GM18873 (cell line): ENCODE results near the gene POMC.
"Not testable (repeated sequence)": the region's sequence is repeated elsewhere in the genome, so short reads cannot be mapped to it uniquely, and the experiment has no call there.

Experiments
- ATAC-seq: cut with Tn5 transposase; IDR thresholded peaks from one replicate; pipeline ENCODE4 v1.9.1; 2021; ENCODE audit warnings: mild to moderate bottlenecking, moderate library complexity, moderate number of reproducible peaks; ENCODE audit not compliant: unreplicated experiment, low FRiP score

POMC gene

GRCh38 chr2:25141120-25141519 lies 27.3 kb downstream of the POMC start:
- ATAC-seq = no peak

DNA sequence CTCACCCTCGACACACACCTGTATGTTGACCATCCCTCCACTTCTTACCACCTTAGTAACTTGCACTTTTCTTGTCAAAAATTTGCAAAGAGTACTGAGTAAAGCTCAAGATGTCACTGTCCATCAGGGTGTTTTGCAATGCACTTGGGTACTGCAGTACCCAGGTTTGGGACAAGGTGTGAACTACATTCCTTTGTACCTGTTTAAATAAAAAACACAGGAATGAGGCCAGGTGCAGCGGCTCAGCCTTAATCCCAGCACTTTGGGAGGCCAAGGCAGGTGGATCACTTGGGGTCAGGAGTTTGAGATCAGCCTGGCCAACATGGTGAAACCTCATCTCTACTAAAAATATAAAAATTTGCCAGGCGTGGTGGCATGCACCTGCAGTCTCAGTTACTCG lies 27.8 kb downstream of the POMC start:
- not testable (repeated sequence) for ATAC-seq

DNA sequence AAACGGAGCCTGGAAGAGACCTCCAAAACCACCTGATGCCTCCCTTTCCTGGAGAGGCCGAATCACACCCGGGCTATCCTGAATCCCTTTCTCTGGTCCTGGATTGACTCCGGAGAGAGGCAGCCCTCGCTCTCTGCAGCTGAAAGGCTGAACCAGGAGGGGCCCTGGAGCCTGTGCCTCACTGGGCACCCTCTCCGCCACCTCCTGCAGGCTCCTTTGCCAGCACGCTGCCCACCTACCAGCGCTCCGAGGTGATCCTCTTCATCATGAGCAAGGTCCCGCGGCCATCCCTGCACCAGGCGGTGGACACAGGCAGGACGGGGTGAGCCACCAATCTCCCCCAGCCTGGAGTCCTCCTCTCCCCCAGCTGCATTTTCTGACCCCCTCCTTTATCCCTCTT lies 35.7 kb downstream of the POMC start:
- ATAC-seq = no peak

- ATAC-seq = no peak
Measured at GRCh38 chr2:25132299-25132635, 36.1 kb downstream of the POMC start.

DNA sequence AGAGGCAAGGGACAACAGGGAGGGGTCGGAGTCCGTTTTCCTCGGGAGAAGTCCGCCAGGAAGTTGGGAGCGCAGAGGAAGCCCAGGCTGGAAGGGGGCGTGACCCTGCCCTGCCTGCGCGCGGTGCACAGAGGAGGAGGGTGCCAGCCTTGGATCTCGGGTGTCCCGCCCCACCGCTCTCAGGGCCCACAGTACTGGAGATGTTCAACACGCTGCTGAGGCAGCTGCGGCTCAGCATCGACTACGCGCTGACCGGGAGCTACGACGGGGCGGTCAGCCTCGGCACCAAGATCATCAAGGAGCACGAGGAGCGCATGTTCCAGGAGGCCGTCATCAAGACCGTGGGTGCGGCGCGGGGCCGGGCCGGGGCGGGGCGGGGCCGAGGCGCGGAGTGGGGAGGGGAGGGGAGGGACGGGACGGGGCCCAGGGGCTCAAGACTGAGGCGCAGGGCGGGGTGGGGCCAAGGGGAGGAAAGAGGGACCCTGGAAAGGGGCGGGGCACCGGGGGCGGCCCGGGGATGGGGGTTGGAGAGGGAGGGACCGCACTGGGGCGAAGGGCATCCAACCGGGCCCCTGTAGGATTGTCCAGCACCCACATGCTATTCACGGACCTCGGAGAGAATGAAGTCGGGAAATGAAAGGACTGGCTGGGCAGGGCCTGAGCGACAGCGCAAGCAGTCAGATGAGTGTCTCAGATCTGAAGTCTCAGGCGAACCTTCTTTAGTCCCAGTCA lies 36.6 kb downstream of the POMC start:
- no peak for ATAC-seq

DNA sequence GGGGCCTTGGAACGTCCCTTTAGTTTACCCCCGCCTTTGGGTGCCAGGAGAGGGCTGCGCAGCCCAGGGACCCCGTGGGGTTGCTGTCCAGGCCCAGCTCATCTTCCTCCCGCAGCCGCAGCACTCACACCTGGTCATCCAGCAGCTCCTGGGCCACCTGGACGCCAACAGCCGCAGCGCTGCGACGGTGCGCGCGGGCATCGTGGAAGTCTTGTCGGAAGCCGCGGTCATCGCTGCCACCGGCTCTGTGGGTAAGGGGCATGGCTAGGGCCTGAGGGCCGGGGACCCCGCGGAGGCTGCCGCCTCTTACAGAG lies 37.2 kb downstream of the POMC start:
- ATAC-seq = no peak

GRCh38 chr2:25129901-25130520 lies 38.4 kb downstream of the POMC start:
- ATAC-seq = no peak

GRCh38 chr2:25127646-25128045 lies 40.7 kb downstream of the POMC start:
- no peak for ATAC-seq

- ATAC-seq = not testable (repeated sequence)
Measured at GRCh38 chr2:25127071-25127470, 41.3 kb downstream of the POMC start.

- ATAC-seq = no peak
Measured at GRCh38 chr2:25125976-25126375, 42.4 kb downstream of the POMC start.

- ATAC-seq = no peak
Measured at GRCh38 chr2:25125189-25125588, 43.2 kb downstream of the POMC start.

GRCh38 chr2:25123682-25124081 lies 44.7 kb downstream of the POMC start:
- no peak for ATAC-seq

- ATAC-seq = no peak
Measured at GRCh38 chr2:25122367-25122766, 46.0 kb downstream of the POMC start.

- no peak for ATAC-seq
Measured at GRCh38 chr2:25119263-25119662, 49.1 kb downstream of the POMC start.

GRCh38 chr2:25116956-25117355 lies 51.4 kb downstream of the POMC start:
- no peak for ATAC-seq

DNA sequence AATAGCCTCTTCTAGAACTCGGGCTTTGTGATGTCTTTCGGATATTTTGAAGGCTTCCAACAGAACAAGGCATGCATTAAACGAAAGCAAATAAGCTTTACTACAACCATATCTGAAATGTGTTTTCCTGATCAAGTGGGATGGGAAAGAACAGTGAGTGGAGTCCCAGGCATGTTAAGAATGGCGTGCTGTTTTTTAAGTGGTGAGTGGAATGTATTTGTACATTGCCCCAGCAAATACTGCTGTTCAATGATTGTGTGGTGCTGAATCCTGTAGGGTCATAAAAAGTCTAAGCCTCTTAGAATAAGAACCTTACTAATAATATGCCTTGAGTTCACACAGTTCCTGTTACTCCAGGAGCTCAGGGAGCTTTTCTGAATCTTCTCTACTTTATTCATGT lies 52.5 kb downstream of the POMC start:
- ATAC-seq = no peak

DNA sequence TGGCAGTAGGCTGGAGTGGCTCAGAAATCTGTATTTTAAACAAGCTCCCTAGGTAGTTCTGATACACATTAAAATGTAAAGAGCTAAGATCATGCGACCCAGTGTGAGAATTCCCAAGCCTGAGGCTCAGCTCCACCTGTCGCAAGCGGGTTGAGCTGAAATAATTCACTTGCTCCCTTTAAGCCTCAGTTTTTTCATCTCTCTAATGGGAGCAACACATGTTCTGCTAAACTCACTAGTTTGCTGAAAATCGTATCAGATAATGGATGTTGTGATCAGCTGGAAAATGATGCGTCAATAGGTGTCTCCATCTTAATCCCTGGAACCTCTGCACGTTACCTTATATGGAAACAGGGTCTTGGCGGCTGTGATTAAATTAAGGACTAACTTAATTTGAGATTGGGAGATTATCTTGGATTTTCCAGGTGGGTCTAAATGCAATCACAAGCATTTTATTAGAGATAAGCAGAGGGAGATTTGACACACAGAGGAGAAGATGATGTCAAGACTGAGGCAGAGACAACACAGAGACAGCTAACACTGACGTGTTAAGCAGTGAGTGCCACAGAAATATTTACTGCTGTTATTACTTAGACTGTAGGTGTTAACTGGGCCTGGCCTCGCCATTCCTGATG lies 53.0 kb downstream of the POMC start:
- ATAC-seq = no peak

- no peak for ATAC-seq
Measured at GRCh38 chr2:25112113-25112512, 56.3 kb downstream of the POMC start.
